CD4-positive, alpha-beta T cell (primary cell): ENCODE measurements around the gene GTPBP2. TPM values are rescaled to one million over a fixed set of nuclear protein-coding genes. Genes with fewer than 3 reads are reported as not detected.

Source experiments
- ATAC-seq: fragments of 200-7000 bp; cut with Tn5 transposase; one replicate; pipeline ENCODE4 v1.10.0; 2022; ENCODE audit warnings: mild to moderate bottlenecking; ENCODE audit not compliant: poor library complexity
- CTCF ChIA-PET: fragments of 350-600 bp; sonication (Branson Sonifier 250); formaldehyde crosslinking; loops from one replicate; lab custom pipeline; 2021; ENCODE audit warnings: antibody characterized with exemption, inconsistent platforms; lab: Charles Lee
- POLR2A ChIA-PET: fragments of 350-600 bp; sonication (Branson Sonifier 250); formaldehyde crosslinking; loops from one replicate; lab custom pipeline; 2021; ENCODE audit warnings: antibody characterized with exemption, inconsistent platforms; lab: Charles Lee
- DNase-seq, 14 experiments: peaks; one replicate each; pipeline ENCODE4 v3.0.0-alpha.2; 2013 to 2020; ENCODE audit warnings: mixed read lengths in 2 of 14
- H3K27ac ChIP-seq, 2 donors: one replicate each; pipeline versions ENCODE4 v1.5.1 to v1.7.0; 2013; ENCODE audit warnings: low read length in 2 of 2, low read depth in 1 of 2, mild to moderate bottlenecking in 1 of 2
- H3K27me3 ChIP-seq, 2 experiments: 1 replicate in 1 of 2; 2 replicates in 1 of 2; pipeline versions ENCODE4 v1.6.1 to v1.7.0; 2013; ENCODE audit warnings: low read length in 2 of 2, control low read depth in 1 of 2, mild to moderate bottlenecking in 1 of 2, moderate library complexity in 1 of 2; ENCODE audit not compliant: insufficient read depth in 2 of 2, control insufficient read depth in 1 of 2
- H3K36me3 ChIP-seq: one replicate; pipeline ENCODE4 v1.6.1; 2013; ENCODE audit warnings: low read length, control low read depth; ENCODE audit not compliant: insufficient read depth
- H3K4me1 ChIP-seq: one replicate; pipeline ENCODE4 v1.6.1; 2013; ENCODE audit warnings: low read length, control low read depth; ENCODE audit not compliant: insufficient read depth
- H3K4me3 ChIP-seq: one replicate; pipeline ENCODE4 v1.5.1; 2013; ENCODE audit warnings: mild to moderate bottlenecking, low read length, moderate library complexity
- H3K9me3 ChIP-seq, 2 experiments: 1 replicate in 1 of 2; 2 replicates in 1 of 2; pipeline versions ENCODE4 v1.6.1 to v1.7.0; 2013; ENCODE audit warnings: low read length in 2 of 2, mild to moderate bottlenecking in 2 of 2, control low read depth in 1 of 2, moderate library complexity in 1 of 2; ENCODE audit not compliant: control insufficient read depth in 1 of 2, insufficient read depth in 1 of 2
- H3K27ac Mint-ChIP-seq: one replicate; pipeline ENCODE4 v1.8.0; 2020; ENCODE audit warnings: mixed read lengths
- H3K27me3 Mint-ChIP-seq: one replicate; pipeline ENCODE4 v1.8.0; 2021; ENCODE audit warnings: mixed read lengths
- H3K36me3 Mint-ChIP-seq: one replicate; pipeline ENCODE4 v1.8.0; 2021; ENCODE audit warnings: low read depth, mixed read lengths
- H3K4me1 Mint-ChIP-seq: one replicate; pipeline ENCODE4 v1.8.0; 2021; ENCODE audit warnings: low read depth, mixed read lengths
- H3K4me3 Mint-ChIP-seq: one replicate; pipeline ENCODE4 v1.8.0; 2020; ENCODE audit warnings: mild to moderate bottlenecking, mixed read lengths
- H3K9me3 Mint-ChIP-seq: one replicate; pipeline ENCODE4 v1.8.0; 2020; ENCODE audit warnings: mixed read lengths
- CTCF ChIP-seq: fragments of 200-600 bp; IDR thresholded peaks from one replicate; pipeline ENCODE4 v1.8.0; 2022; ENCODE audit warnings: antibody characterized with exemption, mild to moderate bottlenecking
- intact Hi-C, 2 experiments: fragments of 100-400 bp; cut with DNase I in 1 of 2; cut with micrococcal nuclease in 1 of 2; formaldehyde crosslinking; loops; one replicate each; pipeline versions ENCODE4 v1.15.1 to v1.9.0; 2023 to 2025; cut with DNase I, micrococcal nuclease
- total RNA-seq, 174 experiments: library from RNA in 2 of 174; stranded (reverse) in 2 of 174; gene quantifications; one replicate each; pipeline ENCODE4 v1.2.3 and lab custom pipeline; 2021 to 2026

Gene GTPBP2
- total RNA-seq, 2 experiments from 2014 or later, result 31.5 to 33.9 TPM

- H3K27me3 Mint-ChIP-seq, result no peaks in the 10 kb centered on the region
- H3K27ac Mint-ChIP-seq, result no peak overlapping the region
- ATAC-seq (no peak), DNase-seq (no peak)
- H3K4me1 Mint-ChIP-seq, result peaks cover 24% of the 10 kb centered on the region
- TF ChIP-seq CTCF, result no peak
- H3K36me3 ChIP-seq, result peaks cover under 1% of the 10 kb centered on the region
- POLR2A ChIA-PET, result interaction anchor here (0.8 kb wide), 1 partner anchor 11 kb away, joined by 4 read pairs; no protein-coding TSS in a partner anchor
- H3K9me3 Mint-ChIP-seq, result no peaks in the 10 kb centered on the region
- no peak overlapping the region for H3K4me3 ChIP-seq
- H3K27me3 ChIP-seq, result no peaks in the 10 kb centered on the region
- H3K4me3 Mint-ChIP-seq, result no peak overlapping the region
- CTCF ChIA-PET, result interaction anchor here (2.1 kb wide), 1 partner anchor 19 kb away, joined by 6 read pairs; no protein-coding TSS in a partner anchor
- peaks cover 6% of the 10 kb centered on the region for H3K36me3 Mint-ChIP-seq
- intact Hi-C loops, result no loop called here
- H3K27ac ChIP-seq, result no peak overlapping the region
- H3K4me1 ChIP-seq, result peaks cover 11% of the 10 kb centered on the region
- no peaks in the 10 kb centered on the region for H3K9me3 ChIP-seq
Observed at GRCh38 chr6:43647613-43648012, 18.5 kb upstream of the GTPBP2 start.

- Histone ChIP-seq H3K27me3 (no peaks in the 10 kb centered on the region), H3K4me3 (peak overlapping the region; percentile 55), H3K9me3 (no peaks in the 10 kb centered on the region), H3K4me1 (peaks cover 15% of the 10 kb centered on the region), H3K36me3 (peaks cover 16% of the 10 kb centered on the region), H3K27ac (no peak overlapping the region)
- peak overlapping the region; percentile 67 for H3K27ac Mint-ChIP-seq
- H3K4me1 Mint-ChIP-seq, result peaks cover 35% of the 10 kb centered on the region
- no peak for DNase-seq
- no peaks in the 10 kb centered on the region for H3K9me3 Mint-ChIP-seq
- intact Hi-C loops, result no loop called here
- CTCF ChIA-PET, result interaction anchor here (0.6 kb wide), 1 partner anchor 1584 kb away, joined by 3 read pairs; no protein-coding TSS in a partner anchor
- no peak for TF ChIP-seq CTCF
- H3K4me3 Mint-ChIP-seq, result peak overlapping the region; percentile 86
- no peaks in the 10 kb centered on the region for H3K27me3 Mint-ChIP-seq
- H3K36me3 Mint-ChIP-seq, result peaks cover 22% of the 10 kb centered on the region
- ATAC-seq, result no peak
- POLR2A ChIA-PET, result interaction anchor here (1.1 to 1.8 kb wide), 3 partner anchors 10 to 22 kb away, joined by 3 to 19 read pairs (median 10); partner anchors contain the start of genes GTPBP2 and MAD2L1BP
Observed at GRCh38 chr6:43645613-43645964, 16.5 kb upstream of the GTPBP2 start.

- Mint-ChIP-seq H3K4me3 (peak within 1 kb of the TSS; percentile 86), H3K27me3 (no peaks in the 10 kb centered on the region), H3K36me3 (peaks cover 27% of the 10 kb centered on the region), H3K4me1 (peaks cover 40% of the 10 kb centered on the region), H3K9me3 (no peaks in the 10 kb centered on the region), H3K27ac (peak within 1 kb of the TSS; percentile 67)
- peak; percentile 86 for ATAC-seq
- Histone ChIP-seq H3K9me3 (no peaks in the 10 kb centered on the region), H3K36me3 (peaks cover 21% of the 10 kb centered on the region), H3K27me3 (no peaks in the 10 kb centered on the region), H3K4me1 (peaks cover 15% of the 10 kb centered on the region), H3K4me3 (peak within 1 kb of the TSS; percentile 55), H3K27ac (no peak within 1 kb of the TSS)
- TF ChIP-seq CTCF, result no peak
- ChIA-PET POLR2A (interaction anchor here (1.1 to 1.8 kb wide), 3 partner anchors 9 to 21 kb away, joined by 3 to 19 read pairs (median 10); partner anchors contain the start of genes GTPBP2 and MAD2L1BP), CTCF (interaction anchor here (1.3 kb wide), 1 partner anchor 22 kb away, joined by 6 read pairs; no protein-coding TSS in a partner anchor)
- intact Hi-C loops, result no loop called here
- peak; percentile 29 to 81 (median 53) for DNase-seq
Observed at GRCh38 chr6:43644940-43645612, 16.0 kb upstream of the GTPBP2 start, which contains the start of gene RSPH9. Gene RSPH9 (plus strand): TSS chr6:43645036. CDS start chr6:43645099, 63 bp downstream.
